A172 (cell line): ENCODE data around the gene DPEP2. TPM values are rescaled to one million over a fixed set of nuclear protein-coding genes. Genes with fewer than 3 reads are reported as not detected.
"Not testable (repeated sequence)": the region's sequence is repeated elsewhere in the genome, so short reads cannot be mapped to it uniquely, and the experiment has no call there.

ENCODE experiments used
- DNase-seq: peaks from one replicate; pipeline ENCODE4 v3.0.0-alpha.2; 2015; ENCODE audit warnings: low spot score
- total RNA-seq: library from RNA; depleted of rRNA; stranded (reverse); fragments of >200 nt; shearing (Covaris generic); gene quantifications from 2 replicates; pipeline ENCODE4 v1.2.3, GENCODE V29; 2014; rRNA removed

The DPEP2 gene, protein sequence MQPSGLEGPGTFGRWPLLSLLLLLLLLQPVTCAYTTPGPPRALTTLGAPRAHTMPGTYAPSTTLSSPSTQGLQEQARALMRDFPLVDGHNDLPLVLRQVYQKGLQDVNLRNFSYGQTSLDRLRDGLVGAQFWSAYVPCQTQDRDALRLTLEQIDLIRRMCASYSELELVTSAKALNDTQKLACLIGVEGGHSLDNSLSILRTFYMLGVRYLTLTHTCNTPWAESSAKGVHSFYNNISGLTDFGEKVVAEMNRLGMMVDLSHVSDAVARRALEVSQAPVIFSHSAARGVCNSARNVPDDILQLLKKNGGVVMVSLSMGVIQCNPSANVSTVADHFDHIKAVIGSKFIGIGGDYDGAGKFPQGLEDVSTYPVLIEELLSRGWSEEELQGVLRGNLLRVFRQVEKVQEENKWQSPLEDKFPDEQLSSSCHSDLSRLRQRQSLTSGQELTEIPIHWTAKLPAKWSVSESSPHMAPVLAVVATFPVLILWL
- total RNA-seq, result not detected in 2 replicates

DNA sequence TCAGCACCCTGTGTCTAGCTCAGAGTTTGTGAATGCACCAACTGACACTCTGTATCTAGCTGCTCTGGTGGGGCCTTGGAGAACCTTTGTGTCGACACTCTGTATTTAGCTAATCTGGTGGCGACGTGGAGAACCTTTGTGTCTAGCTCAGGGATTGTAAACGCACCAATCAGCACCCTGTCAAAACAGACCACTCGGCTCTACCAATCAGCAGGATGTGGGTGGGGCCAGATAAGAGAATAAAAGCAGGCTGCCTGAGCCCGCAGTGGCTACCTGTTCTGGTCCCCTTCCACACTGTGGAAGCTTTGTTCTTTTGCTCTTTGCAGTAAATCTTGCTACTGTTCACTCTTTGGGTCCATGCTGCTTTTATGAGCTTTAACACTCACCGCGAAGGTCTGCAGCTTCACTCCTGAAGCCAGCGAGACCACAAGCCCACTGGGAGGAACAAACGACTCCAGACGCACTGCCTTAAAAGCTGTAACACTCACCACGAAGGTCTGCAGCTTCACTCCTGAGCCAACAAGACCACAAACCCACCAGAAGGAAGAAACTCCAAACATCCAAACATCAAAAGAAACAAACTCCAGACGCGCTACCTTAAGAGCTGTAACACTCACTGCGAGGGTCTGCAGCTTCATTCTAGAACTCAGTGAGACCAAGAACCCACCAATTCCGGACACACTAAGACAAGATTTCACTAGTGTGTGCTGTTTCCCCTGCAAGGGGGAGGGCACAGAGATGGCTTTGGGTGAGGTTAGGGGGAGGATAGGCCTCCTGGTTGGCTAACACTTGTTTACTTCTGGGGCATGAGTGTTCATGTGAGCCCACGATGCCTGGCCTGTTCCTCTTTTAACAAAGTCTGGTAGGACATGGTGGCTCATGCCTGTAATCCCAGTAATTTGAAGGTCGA, at the start of gene DPEP2:
DPEP2 (minus strand) TSS at position 706 of the 910 bp plus-strand sequence. CDS start 6,272 bp downstream, outside the sequence.
- DNase-seq, result not testable (repeated sequence)

DNA sequence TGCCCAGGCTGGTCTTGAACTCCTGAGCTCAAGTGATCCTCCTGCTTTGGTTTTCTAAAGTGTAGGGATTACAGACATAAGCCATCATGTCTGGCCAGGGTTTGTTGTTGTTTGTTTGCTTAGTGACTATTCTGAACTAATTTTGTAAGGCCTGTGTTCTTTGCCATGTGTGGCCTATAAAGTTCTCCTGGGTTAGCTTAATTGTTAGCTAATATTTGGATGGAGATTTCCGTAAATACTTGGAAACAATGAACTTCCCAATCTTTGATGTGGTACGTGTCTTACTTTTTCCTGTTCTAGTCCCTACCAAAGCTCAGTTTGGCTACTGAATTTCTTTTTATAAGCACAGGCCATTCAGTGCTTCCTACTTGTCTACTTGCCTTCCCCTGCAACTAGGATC, 48.7 kb upstream of the DPEP2 start:
- DNase-seq, result no peak

DNA sequence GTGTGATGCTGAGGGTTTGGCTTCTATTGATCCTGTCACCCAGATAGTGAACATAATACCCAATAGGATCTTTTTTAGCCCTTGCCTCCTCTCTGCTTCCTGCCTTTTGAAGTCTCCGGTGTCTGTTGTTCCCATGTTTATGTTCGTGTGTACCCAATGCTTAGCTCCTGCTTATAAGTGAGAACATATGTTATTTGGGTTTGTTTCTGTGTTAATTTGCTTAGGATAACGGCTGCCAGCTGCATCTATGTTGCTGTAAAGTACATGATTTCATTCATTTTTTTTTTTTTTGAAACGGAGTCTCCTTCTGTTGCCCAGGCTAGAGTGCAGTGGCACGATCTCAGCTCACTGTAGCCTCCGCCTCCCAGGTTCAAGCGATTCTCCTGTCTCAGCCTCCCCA, 46.8 kb upstream of the DPEP2 start:
- no peak for DNase-seq

DNA sequence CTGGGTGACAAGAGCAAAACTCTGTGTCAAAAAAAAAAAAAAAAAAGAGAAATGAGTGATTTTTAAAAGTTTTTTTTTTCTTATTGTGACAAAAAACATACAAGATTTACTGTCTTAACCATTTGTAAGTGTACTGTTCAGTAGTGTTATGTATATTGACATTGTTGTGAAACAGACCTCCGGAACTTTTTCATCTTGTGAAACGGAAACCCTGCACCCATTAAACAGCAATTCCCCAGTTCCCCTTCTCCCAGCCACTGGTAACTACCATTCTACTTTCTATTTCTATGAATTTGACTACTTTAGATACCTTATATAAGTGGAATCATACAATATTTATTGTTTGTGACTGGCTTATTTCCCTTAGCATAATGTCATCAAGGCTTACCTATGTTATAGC, 42.5 kb upstream of the DPEP2 start:
- DNase-seq, result no peak

DNA sequence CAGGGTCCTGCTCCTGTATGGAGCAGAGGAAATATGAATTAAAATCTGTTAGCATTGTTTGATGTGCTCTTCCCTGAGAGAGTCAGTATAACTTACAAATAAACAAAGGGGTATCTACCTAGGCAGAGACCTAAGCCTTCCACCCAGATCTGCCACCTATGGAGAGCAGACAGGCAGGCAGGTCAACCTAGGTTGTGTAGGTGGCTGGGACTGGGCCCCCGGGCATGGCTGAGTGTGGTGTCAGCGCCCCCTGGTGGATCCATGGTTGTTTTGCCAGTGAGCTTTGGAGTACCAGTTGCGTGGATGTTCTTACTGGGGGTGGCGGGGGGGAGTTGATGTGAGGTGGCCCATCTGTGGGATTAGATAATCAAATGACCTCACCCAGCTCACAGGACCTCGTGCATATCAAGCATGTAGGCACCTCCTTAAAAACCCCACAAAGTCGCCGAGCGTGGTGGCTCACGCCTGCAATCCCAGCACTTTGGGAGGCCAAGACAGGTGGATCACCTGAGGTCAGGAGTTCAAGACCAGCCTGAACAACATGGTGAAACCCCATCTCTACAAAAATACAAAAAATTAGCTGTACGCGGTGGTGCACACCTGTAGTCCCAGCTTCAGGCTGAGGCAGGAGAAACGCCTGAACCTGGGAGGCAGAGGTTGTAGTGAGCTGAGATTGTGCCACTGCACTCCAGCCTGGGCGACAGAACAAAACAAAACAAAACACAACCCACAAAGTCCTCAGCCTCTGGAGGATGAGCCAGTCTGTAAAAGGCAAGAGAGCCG, 41.4 kb upstream of the DPEP2 start:
- peak; percentile 58 for DNase-seq

DNA sequence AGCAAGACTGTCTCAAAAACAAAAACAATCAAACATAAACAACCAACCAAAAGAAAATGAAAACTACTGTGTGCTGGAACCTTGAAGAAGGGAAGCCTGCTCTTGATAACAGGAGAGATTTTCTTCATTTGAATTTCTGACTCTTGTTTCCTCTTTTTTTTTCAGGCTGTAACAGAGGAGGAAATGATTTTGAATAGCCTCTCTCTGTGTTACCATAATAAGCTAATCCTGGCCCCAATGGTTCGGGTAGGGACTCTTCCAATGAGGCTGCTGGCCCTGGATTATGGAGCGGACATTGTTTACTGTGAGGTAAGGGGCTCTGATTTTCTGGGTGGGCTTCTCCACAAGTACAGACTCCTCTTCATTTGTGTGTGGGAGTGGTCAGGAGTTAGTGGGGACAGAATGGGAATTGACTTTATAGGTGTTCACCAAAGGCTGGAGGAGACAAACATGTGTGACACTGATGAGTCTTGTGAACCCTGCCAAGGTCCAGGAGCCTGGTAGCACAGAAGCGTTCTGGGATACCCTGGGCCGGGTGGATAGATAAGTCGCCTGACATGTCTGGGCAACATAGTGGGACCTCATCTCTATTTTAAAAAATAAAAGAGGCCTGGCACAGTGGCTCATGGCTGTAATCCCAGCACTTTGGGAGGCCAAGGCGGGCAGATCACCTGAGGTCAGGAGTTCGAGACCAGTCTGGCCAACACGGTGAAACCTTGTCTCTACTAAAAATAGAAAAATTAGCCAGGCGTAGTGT, 38.7 kb upstream of the DPEP2 start:
- DNase-seq, result no peak

DNA sequence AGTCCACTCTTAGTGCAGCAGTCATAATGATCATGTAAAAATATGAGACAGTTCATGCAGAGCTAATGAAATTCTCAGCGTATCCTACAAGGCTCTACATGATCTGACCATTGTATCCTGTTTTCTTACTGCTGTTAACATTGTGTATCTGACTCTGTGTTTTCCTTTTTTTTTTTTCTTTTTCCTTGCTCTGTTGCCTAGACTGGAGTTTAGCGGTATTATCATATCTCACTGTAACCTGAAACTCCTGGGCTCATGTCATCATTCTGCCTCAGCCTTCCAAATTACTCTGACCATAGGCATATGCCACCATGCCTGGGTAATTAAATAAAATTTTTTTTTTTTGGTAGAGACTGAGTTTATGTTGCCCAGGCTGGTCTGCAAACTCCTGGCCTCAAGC, 35.9 kb upstream of the DPEP2 start:
- DNase-seq, result no peak

DNA sequence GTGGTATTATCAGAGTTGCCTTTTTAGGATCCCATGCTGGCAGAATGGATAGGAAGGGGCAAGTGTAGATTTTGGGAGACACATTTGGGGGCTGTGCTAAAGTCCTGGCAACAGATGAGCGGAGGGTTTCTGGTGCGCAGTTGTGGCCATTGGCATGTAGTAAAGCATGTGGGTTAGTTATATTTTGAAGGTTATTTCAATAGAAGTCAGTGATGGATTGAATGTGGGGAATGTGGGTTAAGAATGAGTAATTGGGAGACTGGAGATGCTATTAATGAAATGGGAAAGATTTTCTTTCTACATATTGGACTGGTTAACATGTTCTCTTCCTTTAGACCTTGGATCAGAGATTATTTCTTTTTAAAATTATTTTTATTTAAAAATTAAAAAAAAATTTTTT, 33.8 kb upstream of the DPEP2 start:
- DNase-seq, result no peak

DNA sequence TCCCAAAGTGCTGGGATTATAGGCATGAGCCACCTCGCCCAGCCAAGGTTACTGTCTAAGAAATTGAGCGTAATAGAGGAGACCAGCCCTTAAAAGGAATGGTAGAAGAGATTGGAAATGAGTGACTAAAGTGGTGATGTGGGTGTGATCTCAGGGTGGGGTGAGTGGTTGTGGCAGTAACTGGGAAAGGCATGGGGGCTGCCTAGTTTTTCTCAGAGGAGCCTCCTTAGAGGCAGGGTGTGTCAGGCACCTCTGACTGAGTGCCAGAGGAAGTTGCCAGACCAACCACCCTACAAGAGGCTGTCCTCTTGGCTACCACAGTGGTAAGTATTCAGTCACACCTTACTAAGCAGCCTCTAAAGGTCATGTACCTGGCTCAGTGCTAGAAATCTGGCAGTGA, 32.7 kb upstream of the DPEP2 start:
- DNase-seq, result peak; percentile 39

DNA sequence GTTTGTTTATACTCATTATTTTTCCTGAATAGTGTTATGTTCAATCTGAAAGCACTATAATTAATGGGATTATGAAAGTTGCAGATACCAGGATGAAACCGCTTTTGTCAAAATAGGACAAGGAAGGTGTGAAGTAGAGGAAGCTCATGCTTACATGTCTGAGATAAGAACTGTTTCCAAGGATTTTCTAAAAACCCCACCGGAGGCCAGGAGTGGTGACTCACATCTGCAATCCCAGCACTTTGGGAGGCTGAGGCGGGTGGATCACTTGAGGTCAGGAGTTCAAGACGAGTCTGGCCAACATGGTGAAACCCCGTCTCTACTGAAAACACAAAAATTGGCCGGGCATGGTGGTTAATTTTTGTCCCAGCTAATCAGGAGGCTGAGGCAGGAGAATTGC, 30.8 kb upstream of the DPEP2 start:
- peak; percentile 38 for DNase-seq

DNA sequence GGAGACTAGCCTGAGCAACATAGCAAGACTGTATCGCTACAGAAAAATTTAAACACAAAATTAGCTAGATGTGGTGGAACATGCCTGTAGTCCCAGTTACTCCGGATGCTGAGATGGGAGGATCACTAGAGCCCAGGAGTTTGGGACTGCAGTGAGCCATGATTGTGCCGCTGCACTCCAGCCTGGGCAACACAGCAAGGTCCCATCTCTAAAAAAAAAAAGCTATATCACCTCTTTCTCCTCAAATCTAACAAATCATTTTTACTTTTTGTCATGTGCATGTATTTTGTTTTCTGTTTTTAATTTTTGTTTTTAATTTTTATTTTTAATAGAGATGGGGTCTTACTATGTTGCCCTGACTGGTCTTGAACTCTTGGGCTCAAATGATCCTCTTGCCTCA, 29.7 kb upstream of the DPEP2 start:
- no peak for DNase-seq

DNA sequence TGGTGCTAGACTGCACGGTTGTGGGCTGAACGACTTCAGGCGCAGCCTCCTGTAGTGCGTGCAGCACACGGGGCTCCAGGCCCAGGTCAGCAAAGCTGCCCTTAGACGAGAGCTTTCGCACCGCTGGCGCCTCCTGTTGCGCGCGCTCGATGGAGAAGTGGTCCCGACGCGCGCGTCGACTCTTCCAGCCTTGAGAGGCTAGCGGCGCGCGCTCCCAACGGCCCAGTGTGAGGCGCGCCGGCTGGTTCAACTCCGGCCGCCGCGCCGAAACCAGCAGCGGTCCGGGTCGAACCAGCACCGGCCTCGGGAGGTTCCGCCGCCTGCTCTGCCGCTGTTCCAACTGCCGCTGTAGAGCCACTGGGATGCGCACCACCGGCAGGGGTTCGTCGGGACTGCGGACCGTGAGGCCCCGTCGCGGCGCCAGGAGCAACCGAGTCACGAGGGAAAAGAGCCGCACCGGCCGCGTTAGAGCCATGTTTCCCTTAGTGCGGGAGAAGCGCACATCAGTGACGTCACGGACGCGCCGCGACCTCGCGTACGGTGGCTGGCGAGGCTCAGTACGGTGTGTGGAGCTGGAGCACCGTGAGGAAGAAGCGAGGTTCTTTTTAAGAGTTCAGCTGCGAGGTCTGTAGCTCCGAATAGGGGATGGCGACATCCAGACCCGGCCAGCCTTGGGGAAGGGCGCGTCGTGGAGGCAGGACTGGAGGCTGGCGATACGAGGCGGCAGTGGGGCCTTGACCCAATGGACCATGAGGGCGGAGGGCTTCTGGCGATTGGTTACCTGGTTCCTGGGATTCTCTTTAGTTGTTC, 23.6 kb upstream of the DPEP2 start, which contains the start of the genes DDX28 and DUS2:
DDX28 (minus strand) TSS at position 505 of the 810 bp plus-strand sequence; CDS start at position 475, 30 bp downstream.
DUS2 (plus strand) TSS at position 557 of the 810 bp plus-strand sequence. CDS start 14,740 bp downstream, outside the sequence.
- DNase-seq, result peak; percentile 55

DNA sequence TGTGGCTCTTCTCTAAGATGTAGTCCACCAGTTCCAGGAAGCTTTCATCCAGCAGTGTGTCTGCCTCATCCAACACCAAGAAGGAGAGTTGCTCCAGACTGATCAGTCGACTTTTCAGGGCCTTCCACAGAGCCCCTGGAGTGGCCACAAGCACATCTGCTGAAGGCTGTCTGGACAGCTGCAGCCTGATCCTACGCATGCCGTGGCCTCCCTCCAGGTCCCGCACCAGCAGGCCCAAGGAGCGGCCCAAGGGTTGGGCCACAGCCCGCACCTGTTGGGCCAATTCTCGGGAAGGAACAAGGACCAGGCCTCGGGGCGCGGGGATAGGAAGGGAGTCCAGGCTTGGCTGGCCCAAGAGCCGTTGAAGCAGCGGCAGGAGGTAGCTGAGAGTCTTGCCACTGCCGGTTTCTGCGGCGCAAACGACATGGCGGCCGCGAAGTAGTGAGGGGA, 23.0 kb upstream of the DPEP2 start:
- DNase-seq, result no peak

DNA sequence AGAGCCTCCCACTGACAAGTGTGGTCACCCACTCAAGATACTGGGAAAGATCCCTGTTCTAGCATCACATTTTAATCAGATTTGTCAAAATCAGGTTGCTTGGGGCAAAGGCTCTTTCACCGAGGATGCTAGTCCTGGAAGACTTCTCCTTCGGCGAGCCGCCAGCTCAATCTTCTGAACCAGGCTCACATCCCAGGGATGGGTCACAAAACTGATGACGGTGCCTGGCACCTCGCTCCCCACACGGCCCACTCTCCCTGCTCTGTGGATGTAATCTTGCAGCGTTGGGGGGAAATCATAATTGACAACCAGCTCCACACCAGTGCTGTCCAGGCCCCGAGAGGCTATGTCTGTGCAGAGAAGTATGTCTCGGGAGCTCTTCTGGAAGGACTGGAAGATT, 22.2 kb upstream of the DPEP2 start:
- no peak for DNase-seq

DNA sequence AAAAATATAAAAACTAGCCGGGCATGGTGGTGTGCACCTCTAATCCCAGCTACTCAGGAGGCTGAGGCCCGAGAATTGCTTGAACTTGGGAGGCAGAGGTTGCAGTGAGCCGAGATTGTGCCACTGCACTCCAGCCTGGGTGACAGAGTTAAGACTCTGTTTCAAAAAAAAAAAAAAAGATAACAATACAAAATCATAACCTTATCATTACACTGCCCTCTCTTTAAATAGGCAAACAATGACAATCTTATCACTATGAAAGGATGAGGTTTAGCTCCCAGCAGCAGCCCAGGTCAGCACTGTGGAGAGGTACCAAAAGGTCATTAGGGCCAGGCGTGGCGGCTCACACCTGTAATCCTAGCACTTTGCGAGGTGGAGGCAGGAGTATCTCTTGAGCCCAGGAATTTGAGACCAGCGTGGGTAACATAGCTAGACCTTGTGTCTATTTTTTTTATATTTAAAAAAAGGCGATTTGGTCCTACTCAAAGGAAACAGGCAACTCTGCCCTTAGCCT, 19.9 kb upstream of the DPEP2 start:
- DNase-seq, result no peak

DNA sequence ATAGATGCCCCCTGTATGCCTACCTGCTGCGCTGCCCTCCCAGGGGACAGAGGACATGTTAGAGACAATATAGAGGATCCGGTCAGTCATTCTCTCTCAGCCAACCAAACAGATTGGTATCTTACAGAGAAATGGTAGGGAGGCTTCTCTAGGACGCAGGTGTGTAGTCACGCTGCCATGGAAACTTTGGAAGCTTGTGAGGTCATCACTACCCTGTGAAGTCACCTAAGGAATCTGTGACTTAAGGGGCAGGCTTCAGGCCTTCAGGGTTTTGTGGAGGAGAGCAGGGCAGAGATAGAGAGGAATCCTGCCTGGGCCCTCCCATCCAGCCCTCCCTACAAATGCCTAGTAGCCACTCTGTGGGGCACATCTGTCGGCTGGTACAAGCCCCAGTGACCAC, 16.4 kb upstream of the DPEP2 start, which contains the start of gene DPEP2NB:
DPEP2NB (minus strand) TSS at position 231 of the 400 bp plus-strand sequence; CDS start at position 90, 141 bp downstream.
- no peak for DNase-seq

DNA sequence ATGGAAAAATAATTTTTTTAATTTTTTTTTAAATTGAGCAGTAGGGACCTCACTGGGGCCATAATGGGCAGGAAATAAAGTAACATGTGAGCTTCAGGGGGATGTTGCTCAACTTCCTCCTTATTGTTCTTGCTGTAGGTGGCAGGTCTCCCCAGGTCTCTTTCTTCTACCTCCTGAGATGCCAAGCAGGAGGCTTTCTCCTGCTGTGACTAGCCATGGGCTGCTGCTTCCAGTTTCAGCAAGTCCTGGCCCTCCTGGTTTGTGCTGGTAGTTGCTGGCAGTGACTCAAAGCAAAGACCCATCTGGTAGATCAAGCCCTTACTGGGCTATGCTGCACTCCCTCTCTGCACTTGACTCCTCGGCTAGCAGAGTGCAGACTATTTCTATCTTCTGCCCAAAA, 14.2 kb upstream of the DPEP2 start:
- DNase-seq, result no peak

DNA sequence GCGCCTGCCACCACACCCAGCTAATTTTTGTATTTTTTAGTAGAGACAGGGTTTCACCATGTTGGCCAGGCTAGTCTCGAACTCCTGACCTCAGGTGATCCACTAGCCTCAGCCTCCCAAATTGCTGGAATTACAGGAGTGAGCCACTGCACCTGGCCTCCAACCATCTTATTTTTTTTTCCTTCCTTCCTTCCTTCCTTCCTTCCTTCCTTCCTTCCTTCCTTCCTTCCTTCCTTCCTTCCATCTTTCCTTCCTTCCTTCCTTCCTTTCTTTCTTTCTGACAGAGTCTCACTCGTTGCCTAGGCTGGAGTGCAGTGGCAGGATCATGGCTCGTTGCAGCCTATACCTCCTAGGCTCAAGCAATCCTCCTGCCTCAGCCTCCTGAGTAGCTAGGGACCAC, 10.6 kb upstream of the DPEP2 start:
- DNase-seq, result not testable (repeated sequence)

DNA sequence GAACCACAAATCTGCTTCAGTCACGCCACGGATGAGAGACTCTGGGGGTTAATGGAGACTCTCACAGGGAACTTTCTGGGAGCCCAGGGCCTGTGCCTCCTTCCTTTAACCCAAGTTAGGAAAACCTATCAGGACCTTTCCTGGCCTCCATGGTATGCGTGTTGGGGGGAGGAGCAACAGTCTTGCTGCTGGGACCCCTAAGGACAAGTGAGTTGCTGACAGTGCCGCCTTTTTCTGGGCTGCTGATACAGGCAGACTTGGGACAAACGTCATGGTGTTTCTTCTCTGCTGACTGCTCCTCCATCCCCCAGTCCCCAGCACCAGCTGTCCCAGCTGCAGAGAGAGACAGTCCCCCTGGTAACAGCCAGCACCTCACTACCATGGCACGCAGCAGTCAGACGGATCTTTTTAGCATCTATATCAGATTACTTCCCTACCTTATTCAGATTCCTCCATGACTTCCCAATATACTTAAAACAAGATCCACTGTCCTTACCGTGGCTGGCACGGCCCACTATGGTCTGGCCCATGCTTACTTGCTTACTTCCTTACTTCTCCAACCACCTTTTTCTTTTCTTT, 10.0 kb upstream of the DPEP2 start:
- no peak for DNase-seq
